GM12892 (cell line): ENCODE results near the gene AK8.

Experiments used
- POLR2A ChIP-seq: IDR thresholded peaks from 2 replicates; pipeline ENCODE4 v1.6.1; 2011; ENCODE audit warnings: low read depth, low read length, control low read depth
- TAF1 ChIP-seq: IDR thresholded peaks from 2 replicates; pipeline ENCODE4 v1.6.1; 2011; ENCODE audit warnings: low read depth, mild to moderate bottlenecking, control low read depth, low read length, borderline replicate concordance

DNA sequence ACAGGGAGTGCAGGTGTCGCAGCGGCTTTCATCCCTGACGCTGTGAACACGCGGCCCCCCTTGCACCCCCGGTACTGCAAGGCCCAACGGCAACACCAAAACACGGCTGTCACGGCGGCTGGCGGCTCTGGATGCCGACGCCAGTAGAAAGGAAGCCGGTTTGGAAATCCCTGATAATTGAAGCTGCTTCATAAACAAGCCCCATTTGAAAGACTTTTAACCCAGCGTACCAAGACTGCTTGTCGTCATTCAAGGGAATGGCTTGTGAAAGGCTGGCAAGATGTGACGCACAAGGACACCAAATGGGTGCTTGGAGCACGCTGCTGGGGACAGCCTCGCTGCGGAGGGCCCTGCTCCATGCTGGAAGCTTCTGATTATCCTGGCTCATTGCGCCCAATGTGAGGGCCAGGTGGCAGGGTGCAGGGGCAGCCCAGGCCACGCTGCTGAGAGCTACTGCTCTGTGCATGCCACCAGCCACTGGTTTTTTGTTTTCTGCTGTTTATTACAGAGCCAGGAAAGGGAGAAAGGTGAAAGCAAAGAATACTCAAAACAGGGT lies 144.7 kb downstream of the AK8 start:
- TF ChIP-seq TAF1 (no peak), POLR2A (no peak)
